Fibroblast of the aortic adventitia (primary cell): Measurements from ENCODE around the gene CEP290. TPM values are rescaled to one million over a fixed set of nuclear protein-coding genes. Genes with fewer than 3 reads are reported as not detected.

Experiments used
- DNase-seq: peaks from one replicate; pipeline ENCODE4 v3.0.0-alpha.2; 2010; ENCODE audit warnings: low read depth
- H3K4me3 ChIP-seq: 2 replicates; pipeline ENCODE4 v1.5.1; 2011; ENCODE audit warnings: low read depth, mild to moderate bottlenecking, control low read depth, low read length, moderate library complexity
- total RNA-seq: library from RNA; depleted of rRNA; stranded (reverse); fragments of >200 nt; gene quantifications from 2 replicates; pipeline ENCODE4 v1.2.3, GENCODE V29; 2012; ENCODE audit warnings: low replicate concordance
- TF ChIP-seq, protein P1 (sequence below): IDR thresholded peaks from 2 replicates; pipeline ENCODE4 v1.5.1; 2011; ENCODE audit warnings: mild to moderate bottlenecking, low read length, control low read depth, inconsistent platforms; ENCODE audit not compliant: insufficient read depth

The CEP290 gene
- total RNA-seq, 1 donor = 20.2 TPM

GRCh38 chr12:88163371-88163770 is 21.5 kb upstream of the CEP290 start:
- no peak overlapping the region for H3K4me3 ChIP-seq
- no peak for DNase-seq
- TF ChIP-seq, protein P1, sequence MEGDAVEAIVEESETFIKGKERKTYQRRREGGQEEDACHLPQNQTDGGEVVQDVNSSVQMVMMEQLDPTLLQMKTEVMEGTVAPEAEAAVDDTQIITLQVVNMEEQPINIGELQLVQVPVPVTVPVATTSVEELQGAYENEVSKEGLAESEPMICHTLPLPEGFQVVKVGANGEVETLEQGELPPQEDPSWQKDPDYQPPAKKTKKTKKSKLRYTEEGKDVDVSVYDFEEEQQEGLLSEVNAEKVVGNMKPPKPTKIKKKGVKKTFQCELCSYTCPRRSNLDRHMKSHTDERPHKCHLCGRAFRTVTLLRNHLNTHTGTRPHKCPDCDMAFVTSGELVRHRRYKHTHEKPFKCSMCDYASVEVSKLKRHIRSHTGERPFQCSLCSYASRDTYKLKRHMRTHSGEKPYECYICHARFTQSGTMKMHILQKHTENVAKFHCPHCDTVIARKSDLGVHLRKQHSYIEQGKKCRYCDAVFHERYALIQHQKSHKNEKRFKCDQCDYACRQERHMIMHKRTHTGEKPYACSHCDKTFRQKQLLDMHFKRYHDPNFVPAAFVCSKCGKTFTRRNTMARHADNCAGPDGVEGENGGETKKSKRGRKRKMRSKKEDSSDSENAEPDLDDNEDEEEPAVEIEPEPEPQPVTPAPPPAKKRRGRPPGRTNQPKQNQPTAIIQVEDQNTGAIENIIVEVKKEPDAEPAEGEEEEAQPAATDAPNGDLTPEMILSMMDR = no peak

- TF ChIP-seq, protein P1 = no peak
- no peak overlapping the region for H3K4me3 ChIP-seq
- no peak for DNase-seq
Observed at GRCh38 chr12:88156075-88156654, 14.3 kb upstream of the CEP290 start.

GRCh38 chr12:88153959-88154358 is 12.1 kb upstream of the CEP290 start:
- H3K4me3 ChIP-seq = no peak overlapping the region

DNA sequence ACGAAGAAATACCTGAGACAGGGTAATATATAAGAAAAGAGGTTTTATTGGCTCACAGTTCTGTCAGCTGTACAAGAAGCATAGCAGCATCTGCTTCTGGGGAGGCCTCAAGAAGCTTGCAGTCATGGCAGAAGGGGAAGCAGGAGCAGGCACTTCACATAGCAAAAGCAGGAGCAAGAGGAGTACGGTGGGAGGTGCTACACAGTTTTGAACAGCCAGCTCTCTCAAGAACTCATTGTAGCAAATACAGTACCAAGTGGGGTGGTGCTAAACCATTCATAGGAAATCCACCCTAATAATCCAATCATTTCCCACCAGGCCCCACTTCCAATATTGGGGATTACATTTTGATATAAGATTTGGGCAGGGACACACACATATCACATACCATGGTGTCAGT is 8.2 kb upstream of the CEP290 start:
- H3K4me3 ChIP-seq = no peak overlapping the region
- DNase-seq = no peak
- TF ChIP-seq, protein P1 = no peak

More at GRCh38 chr12:88153959-88154358, 12.1 kb upstream of the CEP290 start:
- DNase-seq = peak; percentile 85
- TF ChIP-seq, protein P1 = peak; percentile 41

DNA sequence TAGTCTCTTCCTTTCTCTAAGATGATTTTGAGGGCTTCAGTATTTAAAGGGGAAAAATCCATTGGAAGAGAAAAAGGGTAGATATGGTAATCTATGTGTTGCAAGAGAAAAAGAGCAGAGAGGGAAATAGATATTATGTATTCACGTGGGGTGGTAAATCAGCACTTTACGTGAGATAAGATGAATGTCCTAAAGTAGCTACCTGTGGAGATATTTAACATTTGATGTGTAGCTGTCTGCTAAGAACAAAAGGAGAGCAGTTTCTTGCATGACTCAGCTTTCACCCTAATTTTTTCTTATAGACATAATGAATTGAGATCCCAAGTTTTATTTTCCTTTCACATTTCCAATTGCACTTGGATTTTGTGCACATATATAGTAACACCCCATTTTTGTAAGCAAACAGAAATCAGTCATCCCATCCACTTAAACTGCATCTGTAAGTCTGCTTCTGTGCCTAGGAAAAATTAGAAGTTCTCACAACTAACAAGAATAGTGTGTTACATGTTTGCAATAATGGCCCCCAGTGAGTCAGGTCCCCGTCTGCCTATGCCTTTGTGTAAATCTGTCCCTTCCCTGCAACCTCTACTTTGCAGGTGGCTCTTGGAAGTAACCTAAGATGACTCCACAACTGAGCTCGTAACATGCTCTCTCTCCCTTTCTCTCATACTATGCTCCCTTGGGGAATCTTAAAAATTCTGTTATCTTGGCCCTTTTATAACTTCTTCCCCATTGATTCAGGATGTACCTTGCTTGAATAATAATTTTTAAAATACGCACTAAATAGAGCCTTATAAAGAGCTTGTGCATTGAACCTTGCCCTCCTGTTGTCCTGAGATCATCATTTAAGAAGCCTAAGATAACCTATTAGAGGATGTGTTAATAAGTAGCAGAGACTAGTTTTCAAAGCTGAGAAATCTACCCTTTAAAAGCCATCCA is 3.9 kb upstream of the CEP290 start:
- TF ChIP-seq, protein P1 = no peak
- no peak overlapping the region for H3K4me3 ChIP-seq
- DNase-seq = no peak

DNA sequence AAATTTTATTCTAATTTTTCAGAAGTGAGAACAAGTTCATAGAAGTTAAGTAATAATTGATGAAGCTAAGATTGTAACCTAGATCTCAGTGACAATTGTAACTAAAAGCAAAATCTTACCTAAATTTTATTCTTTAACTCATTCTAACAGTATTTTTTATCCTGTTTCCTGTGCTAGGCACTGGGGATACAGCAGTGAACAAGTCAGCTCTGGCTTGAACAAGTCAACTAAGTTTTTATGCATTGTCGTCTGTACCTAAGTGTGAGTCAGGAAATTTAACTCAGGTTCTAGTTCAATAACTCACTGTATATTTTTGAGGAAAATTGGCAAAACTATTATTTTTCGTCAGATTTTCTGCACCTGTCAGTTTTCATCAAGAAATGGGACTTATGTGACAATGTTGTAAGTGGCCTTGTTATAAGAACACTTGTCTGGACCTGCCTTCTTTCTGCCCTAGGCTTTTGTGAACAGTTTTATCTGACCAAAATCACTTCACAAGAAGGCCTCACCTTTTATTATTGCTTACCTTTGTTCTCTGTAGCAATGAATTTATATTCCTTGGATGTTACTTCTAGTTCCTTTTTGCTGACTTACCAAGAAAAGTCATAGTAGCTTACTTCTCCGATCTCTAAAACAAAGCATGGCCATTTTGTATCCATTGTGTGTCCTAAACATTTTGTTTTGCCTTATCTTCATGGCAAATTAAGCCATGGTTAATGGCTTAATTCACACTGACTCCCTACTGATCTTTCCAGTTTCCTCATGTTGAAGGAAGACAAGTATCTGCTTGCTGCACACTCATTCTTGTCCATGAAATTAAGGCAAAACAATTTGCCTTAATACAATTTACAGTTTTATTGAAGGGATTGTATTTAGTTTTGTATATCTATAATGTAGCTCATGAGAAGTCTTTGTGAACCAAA is 2.9 kb upstream of the CEP290 start:
- TF ChIP-seq, protein P1 = no peak
- DNase-seq = no peak
- H3K4me3 ChIP-seq = no peak overlapping the region
